GM20000 (cell line): Measurements from ENCODE around the gene PRAMEF1.
"Not testable (repeated sequence)": the region's sequence is repeated elsewhere in the genome, so short reads cannot be mapped to it uniquely, and the experiment has no call there.

ENCODE experiments used
- DNase-seq: peaks from one replicate; pipeline ENCODE4 v3.0.0; 2012; ENCODE audit warnings: low spot score
- CTCF ChIP-seq: IDR thresholded peaks from 2 replicates; pipeline ENCODE4 v1.5.1; 2012; ENCODE audit warnings: mild to moderate bottlenecking, control low read depth; ENCODE audit errors: extremely low read depth, missing control alignments

Gene PRAMEF1

GRCh38 chr1:12809933-12810332 lies 18.7 kb downstream of the PRAMEF1 start:
- DNase-seq = no peak
- no peak for TF ChIP-seq CTCF

- no peak for DNase-seq
- TF ChIP-seq CTCF = no peak
Measured at GRCh38 chr1:12810691-12811408, 19.7 kb downstream of the PRAMEF1 start.

GRCh38 chr1:12811409-12811784 lies 20.2 kb downstream of the PRAMEF1 start:
- no peak for TF ChIP-seq CTCF
- DNase-seq = no peak

- DNase-seq = not testable (repeated sequence)
Measured at GRCh38 chr1:12819061-12819460, 27.9 kb downstream of the PRAMEF1 start.

GRCh38 chr1:12831310-12831709 lies 40.1 kb downstream of the PRAMEF1 start, which contains the start of gene PRAMEF11:
Gene PRAMEF11 (minus strand): TSS chr1:12831410. CDS start chr1:12828789, 2,621 bp downstream.
- DNase-seq = not testable (repeated sequence)

GRCh38 chr1:12833251-12833650 lies 42.1 kb downstream of the PRAMEF1 start:
- not testable (repeated sequence) for DNase-seq
